GM12878 (cell line): ENCODE measurements around the gene CTXND1. TPM values are rescaled to one million over a fixed set of nuclear protein-coding genes. Genes with fewer than 3 reads are reported as not detected.

ENCODE experiments used
- ATAC-seq: fragments of 200-7000 bp; cut with Tn5 transposase; 3 replicates; pipeline ENCODE4 v1.9.1; 2020; ENCODE audit warnings: mild to moderate bottlenecking, moderate library complexity
- BruUV-seq: library from RNA; stranded (reverse); fragments of 400-500 nt; replicated peaks from 2 replicates; lab custom pipeline; 2021; lab: Mats Ljungman, UMichigan
- CTCF ChIA-PET: fragments of 300-600 bp; sonication (Branson Sonifier 250); formaldehyde crosslinking; extraction: SDS; loops from one replicate; lab custom pipeline; 2021; ENCODE audit warnings: inconsistent platforms; lab: Yijun Ruan, JAX
- POLR2A ChIA-PET: fragments of 350-600 bp; formaldehyde crosslinking; extraction: SDS; loops from one replicate; lab custom pipeline; 2021; ENCODE audit warnings: inconsistent platforms; lab: Charles Lee
- RAD21 ChIA-PET: fragments of 300-600 bp; sonication (Branson Sonifier 250); formaldehyde crosslinking; loops from one replicate; lab custom pipeline; 2023; ENCODE audit warnings: antibody characterized with exemption; ENCODE audit not compliant: unreplicated experiment; lab: Charles Lee
- SMC1A ChIA-PET: fragments of 300-600 bp; sonication (Branson Sonifier 250); formaldehyde crosslinking; loops from one replicate; lab custom pipeline; 2023; ENCODE audit not compliant: unreplicated experiment, uncharacterized antibody; lab: Charles Lee
- DNase-seq: peaks from one replicate; pipeline ENCODE4 v3.0.0-alpha.2; 2011; ENCODE audit warnings: low read depth, low spot score
- FAIRE-seq: peaks from 3 replicates; lab custom pipeline; 2011; peaks lifted over from hg19 to GRCh38; lab: Jason Lieb, UNC
- H2AFZ ChIP-seq: 2 replicates; pipeline ENCODE4 v1.6.0; 2011; ENCODE audit warnings: low read depth, low read length, control low read depth; ENCODE audit not compliant: control insufficient read depth
- H3K27ac ChIP-seq: 2 replicates; pipeline ENCODE4 v1.5.1; 2011; ENCODE audit warnings: control low read depth; ENCODE audit not compliant: control insufficient read depth, insufficient read depth
- H3K27me3 ChIP-seq, 2 experiments: replicated peaks in 1 of 2; 2 replicates each; pipeline versions ENCODE4 v1.6.0 to v1.6.1; 2011; ENCODE audit warnings: low read length in 1 of 2; ENCODE audit not compliant: control insufficient read depth in 2 of 2, insufficient read depth in 2 of 2
- H3K36me3 ChIP-seq, 2 experiments: 2 replicates each; pipeline ENCODE4 v1.5.1; 2011; ENCODE audit warnings: low read length in 1 of 2; ENCODE audit not compliant: control insufficient read depth in 2 of 2, insufficient read depth in 2 of 2
- H3K4me1 ChIP-seq: 2 replicates; pipeline ENCODE4 v1.6.1; 2011; ENCODE audit warnings: mild to moderate bottlenecking, low read length, moderate library complexity, mixed read lengths; ENCODE audit not compliant: control insufficient read depth, insufficient read depth
- H3K4me2 ChIP-seq: 2 replicates; pipeline ENCODE4 v1.6.0; 2011; ENCODE audit warnings: control low read depth; ENCODE audit not compliant: control insufficient read depth, insufficient read depth
- H3K4me3 ChIP-seq: fragments of 200-600 bp; sonication (generic); 2 replicates; pipeline ENCODE4 v1.5.1; 2016
- H3K79me2 ChIP-seq: 2 replicates; pipeline ENCODE4 v1.6.0; 2011; ENCODE audit warnings: low read length; ENCODE audit not compliant: control insufficient read depth, insufficient read depth
- H3K9ac ChIP-seq: 2 replicates; pipeline ENCODE4 v1.8.0; 2011; ENCODE audit warnings: low read length, control low read depth, mixed read lengths; ENCODE audit not compliant: control insufficient read depth, insufficient read depth
- H3K9me3 ChIP-seq: replicated peaks from 3 replicates; pipeline ENCODE4 v1.5.1; 2011; ENCODE audit warnings: mild to moderate bottlenecking, low read length; ENCODE audit not compliant: control insufficient read depth, insufficient read depth
- H4K20me1 ChIP-seq: 2 replicates; pipeline ENCODE4 v1.6.0; 2011; ENCODE audit not compliant: control insufficient read depth, insufficient read depth
- CBX5 ChIP-seq: sonication (generic); IDR thresholded peaks from 2 replicates; pipeline ENCODE4 v1.6.1; 2016; ENCODE audit warnings: low read depth, moderate library complexity, mild to moderate bottlenecking, inconsistent platforms
- CEBPB ChIP-seq, 2 experiments: fragments of 150-350 bp in 1 of 2; IDR thresholded peaks; 2 replicates each; pipeline ENCODE4 v1.6.1; 2012 to 2014; ENCODE audit warnings: low read depth in 2 of 2, low read length in 2 of 2, borderline replicate concordance in 1 of 2, inconsistent platforms in 1 of 2
- CHD2 ChIP-seq: IDR thresholded peaks from 2 replicates; pipeline ENCODE4 v1.6.1; 2011; ENCODE audit warnings: low read depth, low read length, improper control_type of control experiment, borderline replicate concordance
- CUX1 ChIP-seq: IDR thresholded peaks from 2 replicates; pipeline ENCODE4 v1.6.1; 2012; ENCODE audit warnings: improper control_type of control experiment, low read depth, low read length; ENCODE audit not compliant: insufficient replicate concordance
- E4F1 ChIP-seq: fragments of 450-650 bp; IDR thresholded peaks from 2 replicates; pipeline ENCODE4 v1.6.1; 2018; ENCODE audit warnings: borderline replicate concordance, mild to moderate bottlenecking; ENCODE audit not compliant: partially characterized antibody
- LARP7 ChIP-seq: fragments of 450-650 bp; IDR thresholded peaks from 2 replicates; pipeline ENCODE4 v1.6.1; 2017; ENCODE audit warnings: mild to moderate bottlenecking
- NBN ChIP-seq: fragments of 450-650 bp; IDR thresholded peaks from 2 replicates; pipeline ENCODE4 v1.6.1; 2016
- NRF1 ChIP-seq: conservative IDR thresholded peaks from 2 replicates; pipeline ENCODE4 v1.6.1; 2011; ENCODE audit warnings: mild to moderate bottlenecking, low read depth, low read length, improper control_type of control experiment
- PKNOX1 ChIP-seq: fragments of 450-650 bp; IDR thresholded peaks from 2 replicates; pipeline ENCODE4 v1.6.1; 2016; ENCODE audit warnings: mild to moderate bottlenecking
- SMARCA5 ChIP-seq: fragments of 450-650 bp; IDR thresholded peaks from 2 replicates; pipeline ENCODE4 v1.6.1; 2017; ENCODE audit warnings: mild to moderate bottlenecking
- SP1 ChIP-seq: IDR thresholded peaks from one replicate; pipeline ENCODE4 v1.6.1; 2011; ENCODE audit warnings: low read depth, low read length
- SREBF1 ChIP-seq: IDR thresholded peaks from 2 replicates; pipeline ENCODE4 v1.6.1; 2012; ENCODE audit warnings: mild to moderate bottlenecking, low read length
- USF2 ChIP-seq: IDR thresholded peaks from 2 replicates; pipeline ENCODE4 v1.6.1; 2011; ENCODE audit warnings: low read depth, low read length, improper control_type of control experiment, borderline replicate concordance
- WGBS: methylation state at CpG from one replicate; pipeline ENCODE4 v1.1.6; 2016; ENCODE audit warnings: low lambda C conversion rate; ENCODE audit not compliant: insufficient replicate concordance, insufficient coverage; ENCODE audit errors: missing lambda C conversion rate; 5-methylcytosine and 5-hydroxymethylcytosine counted together
- in situ Hi-C: fragments of 300-500 bp; cut with MboI; formaldehyde crosslinking; loops from 9 replicates; pipeline ENCODE4 v1.14.3; 2018; ENCODE audit warnings: mixed read lengths
- intact Hi-C: fragments of 100-400 bp; cut with micrococcal nuclease; formaldehyde crosslinking; loops from one replicate; pipeline ENCODE4 v1.14.2; 2022; ENCODE audit not compliant: unreplicated experiment
- polyA plus RNA-seq, 11 experiments: library from polyadenylated mRNA; depleted of rRNA in 4 of 11; unstranded in 6 of 11; stranded (reverse) in 5 of 11; fragments of >200 nt; fragmentation: Nextera tagmentation in 4 of 11; fragmentation: Illumina TruSeq in 1 of 11; extraction: Ambion mirVana in 4 of 11; extraction: Trizol in 1 of 11; gene quantifications; 1 replicate in 1 of 11; 2 replicates in 10 of 11; pipeline versions ENCODE4 v1.2.1 to v1.2.3, GENCODE V29; 2011 to 2016; ENCODE audit warnings: inconsistent platforms in 2 of 11, missing spikeins in 2 of 11, low read depth in 1 of 11
- total RNA-seq, 4 experiments: library from RNA; depleted of rRNA in 3 of 4; stranded (reverse); fragments of >200 nt in 3 of 4; fragmentation: Illumina TruSeq in 1 of 4; extraction: Trizol in 1 of 4; gene quantifications; 2 replicates each; pipeline versions ENCODE4 v1.2.1 to v1.2.3, GENCODE V29; 2013 to 2021

Gene CTXND1
- total and polyA plus RNA-seq, 10 of the 15 experiments (the other 5 are each of a cell fraction or from before 2014, with no cell fraction given): under 0.01 to 0.03 (median 0.02) TPM; not detected in 7

- Histone ChIP-seq H2AFZ (no peak overlapping the region), H3K36me3 (no peaks in the 10 kb centered on the region), H3K4me2 (no peak overlapping the region), H3K9me3 (no peaks in the 10 kb centered on the region), H3K4me1 (no peaks in the 10 kb centered on the region), H4K20me1 (no peaks in the 10 kb centered on the region), H3K4me3 (no peak overlapping the region), H3K27ac (no peak overlapping the region), H3K27me3 (peaks cover 0 to 2% of the 10 kb centered on the region in 2 experiments; a peak in 1 of 4 replicates), H3K9ac (no peak overlapping the region), H3K79me2 (no peaks in the 10 kb centered on the region)
- ChIA-PET CTCF (interaction anchor here (1.0 to 1.2 kb wide), 2 partner anchors 20 to 850 kb away, joined by 3 read pairs; no protein-coding TSS in a partner anchor), SMC1A (no interaction called here), POLR2A (interaction anchor here (0.6 kb wide), 2 partner anchors 36 to 160 kb away, joined by 3 to 5 read pairs; no protein-coding TSS in a partner anchor), RAD21 (no interaction called here)
- 2% methylated on average over 2 of the region's 2 CpGs for WGBS
- in situ Hi-C loops (no loop called here), intact Hi-C loops (no loop called here)
- no TSS peak for BruUV-seq
- no peak for ATAC-seq
- FAIRE-seq: no peak
- DNase-seq: no peak
- TF ChIP-seq LARP7 (no peak), NBN (no peak), SMARCA5 (no peak), CUX1 (no peak), E4F1 (no peak), CEBPB (IDR thresholded peaks at IDR 0.05; ENCODE audit: borderline replicate concordance in 1 of 2, low read depth in 2 of 2, low read length in 2 of 2) (no peak), SP1 (no peak), NRF1 (no peak), CBX5 (no peak), PKNOX1 (no peak), CHD2 (no peak), SREBF1 (no peak), USF2 (no peak)
- TF ChIP-seq, all 136 proteins: peak for 0
Observed at GRCh38 chr15:80231371-80231770, 20.6 kb downstream of the CTXND1 start.
